ENCODE data around the gene LATS1. TPM values are rescaled to one million over a fixed set of nuclear protein-coding genes. Genes with fewer than 3 reads are reported as not detected.

The LATS1 gene
- total and polyA plus RNA-seq, 2 donors from 2014 or later, result 3.3 to 32.4 TPM

- no peak overlapping the region for H3K4me3 ChIP-seq (ENCODE audit: low read length in 3 of 3)
- no peak overlapping the region for H3K27ac ChIP-seq (ENCODE audit: low read depth in 2 of 2, low read length in 2 of 2)
- intact Hi-C loops (cut with DNase I), result no loop called here
- no peaks in the 10 kb centered on the region for H3K4me1 ChIP-seq (ENCODE audit: control insufficient read depth in 2 of 3, insufficient read depth in 2 of 3, low read depth in 1 of 3, low read length in 3 of 3)
- no peaks in the 10 kb centered on the region for H3K36me3 ChIP-seq (ENCODE audit: control insufficient read depth in 2 of 3, insufficient read depth in 3 of 3, low read length in 3 of 3)
- TF ChIP-seq CTCF (IDR thresholded peaks at IDR 0.05; ENCODE audit: borderline replicate concordance, extremely low read depth, insufficient read depth), result no peak
- FAIRE-seq (no peak), DNase-seq (no peak)
- H3K27me3 ChIP-seq (ENCODE audit: control insufficient read depth, insufficient read depth, low read length), result no peaks in the 10 kb centered on the region
- H3K9me3 ChIP-seq (ENCODE audit: control insufficient read depth in 2 of 3, insufficient read depth in 1 of 3, low read length in 3 of 3), result peaks cover 0 to 2% (median 0%) of the 10 kb centered on the region in 3 donors
- no peak overlapping the region for H3K9ac ChIP-seq (ENCODE audit: low read length in 3 of 3)
These were observed 109.4 kb downstream of the LATS1 start for GRCh38 chr6:149608381-149608982.

Other genes with a start within 250 kb of the LATS1 start
- 3.7 TPM for gene ZC3H12D, start 233.1 kb downstream of the LATS1 start, total RNA-seq
- 0.82 TPM for gene ZC3H12D, start 233.1 kb downstream of the LATS1 start, polyA plus RNA-seq (ENCODE audit: insufficient read depth, low read depth, low replicate concordance)
- 30.1 TPM for gene PPIL4, start 172.1 kb downstream of the LATS1 start, total RNA-seq
- 18.0 TPM for gene PPIL4, start 172.1 kb downstream of the LATS1 start, polyA plus RNA-seq (ENCODE audit: insufficient read depth, low read depth, low replicate concordance)
- 58.9 TPM for gene GINM1, start 151.7 kb downstream of the LATS1 start, total RNA-seq
- 81.7 TPM for gene GINM1, start 151.7 kb downstream of the LATS1 start, polyA plus RNA-seq (ENCODE audit: insufficient read depth, low read depth, low replicate concordance)
- gene KATNA1, start 69.4 kb downstream of the LATS1 start, total RNA-seq, result 16.0 TPM
- 18.1 TPM for gene KATNA1, start 69.4 kb downstream of the LATS1 start, polyA plus RNA-seq (ENCODE audit: insufficient read depth, low read depth, low replicate concordance)
- gene NUP43, start 28.4 kb upstream of the LATS1 start, total RNA-seq, result 36.1 TPM
- 9.9 TPM for gene NUP43, start 28.4 kb upstream of the LATS1 start, polyA plus RNA-seq (ENCODE audit: insufficient read depth, low read depth, low replicate concordance)
- gene PCMT1, start 31.6 kb upstream of the LATS1 start, total RNA-seq, result 62.8 TPM
- gene PCMT1, start 31.6 kb upstream of the LATS1 start, polyA plus RNA-seq (ENCODE audit: insufficient read depth, low read depth, low replicate concordance), result 71.2 TPM
- 34.0 TPM for gene LRP11, start 146.3 kb upstream of the LATS1 start, total RNA-seq
- gene LRP11, start 146.3 kb upstream of the LATS1 start, polyA plus RNA-seq (ENCODE audit: insufficient read depth, low read depth, low replicate concordance), result 22.1 TPM
- 1.0 TPM for gene RAET1E, start 180.0 kb upstream of the LATS1 start, total RNA-seq
- gene RAET1E, start 180.0 kb upstream of the LATS1 start, polyA plus RNA-seq (ENCODE audit: insufficient read depth, low read depth, low replicate concordance), result 3.1 TPM
- 0.41 TPM for gene RAET1G, start 205.0 kb upstream of the LATS1 start, total RNA-seq
- gene RAET1G, start 205.0 kb upstream of the LATS1 start, polyA plus RNA-seq (ENCODE audit: insufficient read depth, low read depth, low replicate concordance), result 1.3 TPM
- 1.3 TPM for gene ULBP2, start 223.9 kb upstream of the LATS1 start, total RNA-seq
- gene ULBP2, start 223.9 kb upstream of the LATS1 start, polyA plus RNA-seq (ENCODE audit: insufficient read depth, low read depth, low replicate concordance), result 2.5 TPM
- 0.72 TPM for gene ULBP1, start 245.8 kb upstream of the LATS1 start, total RNA-seq
- 0.47 TPM for gene ULBP1, start 245.8 kb upstream of the LATS1 start, polyA plus RNA-seq (ENCODE audit: insufficient read depth, low read depth, low replicate concordance)

All from kidney (tissue), 14 donors.